Non-pigmented ciliary epithelial cell (primary cell): ENCODE measurements around the gene SLC6A16.
"Not testable (repeated sequence)": the region's sequence is repeated elsewhere in the genome, so short reads cannot be mapped to it uniquely, and the experiment has no call there.

Experiments used
- DNase-seq: peaks from one replicate; pipeline ENCODE4 v3.0.0-alpha.2; 2010; ENCODE audit warnings: low read depth

The SLC6A16 gene

DNA sequence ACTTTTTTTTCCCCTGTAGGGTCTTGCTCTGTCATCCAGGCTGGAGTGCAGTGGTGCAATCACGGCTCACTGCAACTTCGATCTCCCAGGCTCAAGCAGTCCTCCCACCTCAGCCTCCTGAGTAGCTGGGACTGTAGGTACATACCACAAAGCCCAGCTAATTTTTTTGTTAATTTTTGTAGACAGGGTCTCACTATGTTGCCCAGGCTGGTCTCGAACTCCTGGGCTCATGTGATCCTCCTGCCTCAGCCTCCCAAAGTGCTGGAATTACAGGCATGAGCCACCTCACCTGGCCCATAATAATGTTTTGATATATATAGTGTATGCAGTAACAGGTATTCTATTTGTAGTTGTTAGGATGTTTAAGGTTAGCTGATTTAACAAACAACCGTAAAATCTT lies 6.2 kb upstream of the SLC6A16 start:
- DNase-seq = not testable (repeated sequence)

DNA sequence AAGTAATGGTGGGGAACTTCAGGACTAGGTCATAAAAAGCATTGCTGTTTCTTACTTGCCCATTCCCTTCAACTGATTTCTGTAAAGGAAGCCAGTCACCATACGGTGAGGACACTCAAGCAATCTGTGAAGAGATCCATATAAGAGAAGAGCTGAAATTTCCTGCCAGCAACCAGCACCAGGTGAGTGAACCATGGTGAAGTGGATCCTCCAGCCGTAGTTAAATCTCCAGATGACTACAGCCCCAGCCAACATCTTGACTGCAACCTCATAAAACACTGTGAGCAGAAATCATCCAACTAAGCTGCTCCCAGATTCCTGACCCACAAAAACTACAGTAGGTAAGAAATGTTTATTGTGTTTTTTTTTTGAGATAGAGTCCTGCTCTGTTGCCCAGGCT lies 3.8 kb upstream of the SLC6A16 start:
- no peak for DNase-seq

DNA sequence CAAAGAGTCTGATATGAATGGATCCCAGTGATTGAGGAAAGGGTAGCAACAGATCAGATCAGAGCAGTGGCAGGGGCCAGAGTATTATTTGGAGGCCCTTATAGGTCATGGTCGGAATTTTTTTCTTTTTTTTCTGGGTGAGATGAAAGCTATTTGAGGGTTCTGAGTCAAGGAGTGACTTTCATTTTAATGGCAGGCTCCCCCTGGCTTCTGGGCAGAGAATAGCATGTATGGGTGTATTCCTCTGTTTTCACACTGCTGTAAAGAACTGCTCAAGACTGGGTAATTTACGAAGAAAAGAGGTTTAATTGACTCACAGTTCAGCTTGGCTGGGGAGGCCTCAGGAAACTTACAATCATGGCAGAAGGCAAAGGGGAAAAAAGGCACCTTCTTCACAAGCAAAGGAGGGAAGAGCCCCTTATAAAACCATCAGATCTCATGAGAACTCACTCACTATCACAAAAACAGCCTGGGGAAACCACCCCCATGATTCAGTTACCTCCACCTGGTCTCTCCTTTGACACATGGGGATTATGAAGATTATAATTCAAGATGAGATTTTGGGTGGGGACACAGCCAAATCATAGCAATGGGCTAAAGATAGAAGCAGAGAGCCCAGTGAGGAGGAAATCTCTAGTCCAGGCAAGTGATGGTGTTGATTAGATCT lies 3.0 kb upstream of the SLC6A16 start:
- no peak for DNase-seq

DNA sequence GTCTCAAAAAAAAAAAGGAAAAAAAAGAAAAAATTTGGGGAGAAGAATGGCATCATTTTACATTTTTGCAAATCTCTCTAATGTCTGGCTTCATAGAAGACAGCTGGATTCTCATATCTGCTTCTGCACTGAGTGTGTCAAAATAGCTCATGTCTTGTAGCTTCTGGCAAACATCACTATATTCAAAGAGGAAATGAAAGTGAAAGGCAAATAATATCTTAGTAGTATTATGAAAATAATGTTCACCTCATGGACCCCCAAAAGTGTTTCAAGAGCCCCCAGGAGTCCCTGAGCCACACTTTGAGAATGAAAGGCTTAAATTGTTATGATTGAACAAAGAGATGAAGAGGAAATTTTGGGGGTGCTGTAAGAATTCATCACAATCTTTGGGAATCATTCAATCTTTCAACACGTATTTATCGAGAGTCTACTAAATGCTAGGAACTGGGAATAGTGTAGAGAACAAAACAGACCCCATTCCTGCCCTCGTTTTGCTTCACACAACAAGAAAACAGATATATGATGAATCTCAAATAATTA lies 1.2 kb upstream of the SLC6A16 start:
- DNase-seq = no peak

DNA sequence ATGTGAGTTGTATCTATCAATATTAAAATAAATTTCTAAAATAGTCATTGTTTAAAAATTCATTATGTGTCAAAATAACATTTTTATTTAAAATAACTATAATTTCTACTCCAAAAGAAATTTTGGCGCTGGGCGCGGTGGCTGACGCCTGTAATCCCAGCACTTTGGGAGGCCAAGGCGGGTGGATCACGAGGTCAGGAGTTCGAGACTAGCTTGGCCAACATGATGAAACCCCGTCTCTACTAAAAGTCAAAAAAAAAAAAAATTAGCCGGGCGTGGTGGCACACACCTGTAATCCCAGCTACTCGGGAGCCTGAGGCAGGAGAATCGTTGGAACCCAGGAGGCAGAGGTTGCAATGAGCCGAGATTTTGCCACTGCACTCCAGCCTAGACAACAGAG lies 765 bp upstream of the SLC6A16 start:
- not testable (repeated sequence) for DNase-seq

DNA sequence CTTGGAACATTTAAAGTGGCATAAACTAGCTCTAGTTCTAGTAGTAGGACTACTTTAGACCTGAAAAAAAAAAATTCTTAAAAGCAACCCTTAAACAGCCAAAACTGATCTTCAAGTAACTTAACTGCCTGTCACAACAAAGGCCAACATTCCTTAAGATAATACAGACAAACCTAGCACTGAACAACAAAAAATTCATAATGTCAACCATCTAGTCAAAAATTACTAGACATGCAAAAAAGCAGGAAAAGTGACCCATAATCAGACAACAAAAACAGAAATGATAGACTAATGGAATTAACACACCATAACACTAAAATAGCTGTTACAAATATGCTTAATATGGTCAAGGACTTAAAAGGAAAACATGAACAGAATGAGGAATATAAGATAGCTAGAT lies 6.7 kb downstream of the SLC6A16 start:
- DNase-seq = no peak

DNA sequence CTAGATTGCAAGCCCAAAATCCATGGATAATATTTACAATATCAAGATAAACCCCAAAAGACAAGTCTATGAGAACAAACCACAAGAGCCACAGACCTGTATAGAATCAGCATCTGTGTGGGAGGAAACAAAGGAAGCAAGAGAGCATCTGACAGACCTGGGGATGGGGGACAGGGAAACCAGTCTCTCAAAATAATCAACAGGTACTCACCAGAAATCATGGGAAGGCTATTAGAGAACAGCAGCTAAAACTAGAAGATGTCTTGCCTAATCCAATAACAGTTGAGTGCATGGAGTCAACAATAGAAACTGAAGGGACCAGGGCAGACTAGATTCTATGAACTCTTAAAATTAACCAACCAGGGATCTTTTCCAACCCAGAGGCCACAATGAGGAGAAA lies 8.7 kb downstream of the SLC6A16 start:
- no peak for DNase-seq

DNA sequence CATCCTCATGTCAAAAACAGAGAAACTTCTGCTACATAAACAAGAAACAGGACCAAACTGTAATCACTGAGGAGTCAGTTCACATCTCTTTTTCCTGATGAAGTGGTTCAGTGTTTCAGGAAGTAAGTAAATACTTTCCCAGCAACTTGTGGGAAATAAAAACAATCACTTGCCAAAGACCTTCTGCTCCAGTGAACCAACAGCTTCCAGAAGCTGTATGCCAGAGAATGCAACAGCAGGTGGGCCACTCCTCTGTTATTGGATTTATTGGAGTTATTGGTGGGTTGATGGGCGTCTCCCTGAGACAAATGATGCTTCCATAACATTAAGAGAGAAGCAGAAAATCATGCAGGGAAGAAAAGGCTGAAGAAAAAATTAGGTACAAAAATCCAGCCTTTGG lies 9.9 kb downstream of the SLC6A16 start:
- DNase-seq = no peak

DNA sequence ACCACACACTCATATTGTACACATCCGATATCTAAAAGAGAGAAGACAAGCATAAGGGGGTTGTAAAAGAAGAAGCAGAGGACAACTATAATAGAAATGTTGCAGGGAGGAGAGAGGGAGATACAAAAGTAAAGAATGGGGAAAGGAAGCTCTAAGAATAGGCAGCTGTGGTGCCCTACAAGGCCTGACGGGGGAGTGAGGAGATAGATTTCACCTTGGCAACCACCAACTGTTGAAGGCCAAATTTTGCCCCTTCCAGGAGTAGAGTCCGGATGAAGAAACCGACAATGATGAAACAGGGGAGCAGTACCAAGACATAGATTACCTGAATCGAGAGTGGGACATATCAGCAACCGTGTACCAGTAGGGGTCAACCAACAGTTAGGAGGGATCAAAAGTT lies 15.9 kb downstream of the SLC6A16 start:
- no peak for DNase-seq

DNA sequence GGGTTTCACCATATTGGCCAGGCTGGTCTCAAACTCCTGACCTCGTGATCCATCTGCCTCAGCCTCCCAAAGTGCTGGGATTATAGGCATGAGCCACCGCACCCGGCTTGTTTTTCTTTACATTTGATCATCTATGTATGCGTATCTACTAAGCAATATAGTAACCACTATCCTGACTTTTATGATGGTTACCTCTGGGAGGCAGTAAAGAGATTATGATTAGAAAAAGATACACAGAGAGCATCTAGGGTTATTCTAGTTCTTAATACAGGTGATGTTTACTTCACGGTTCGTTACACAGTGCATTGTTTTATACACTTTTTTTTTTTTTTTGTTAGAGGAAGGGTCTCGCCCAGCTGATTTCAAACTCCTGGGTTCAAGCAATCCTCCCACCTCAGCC lies 18.3 kb downstream of the SLC6A16 start:
- not testable (repeated sequence) for DNase-seq

DNA sequence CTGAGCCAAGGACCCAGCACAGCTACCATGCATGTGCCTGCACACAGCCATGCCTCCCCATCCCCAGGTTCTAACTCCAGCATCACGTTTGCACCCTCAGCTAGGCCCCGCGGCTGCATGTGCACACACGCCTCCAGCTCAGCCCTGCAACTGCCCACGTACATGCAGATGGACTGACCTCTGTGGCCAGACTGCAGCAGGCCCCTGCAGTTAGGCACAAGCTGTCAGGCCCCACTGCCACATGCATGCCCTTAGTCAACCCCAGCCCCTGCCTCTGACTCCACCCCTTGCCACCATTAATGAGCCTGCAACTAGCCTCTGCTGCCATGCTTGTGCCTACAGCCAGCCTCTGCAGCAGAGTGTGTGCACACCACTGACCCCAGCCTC lies 23.1 kb downstream of the SLC6A16 start:
- DNase-seq = no peak

DNA sequence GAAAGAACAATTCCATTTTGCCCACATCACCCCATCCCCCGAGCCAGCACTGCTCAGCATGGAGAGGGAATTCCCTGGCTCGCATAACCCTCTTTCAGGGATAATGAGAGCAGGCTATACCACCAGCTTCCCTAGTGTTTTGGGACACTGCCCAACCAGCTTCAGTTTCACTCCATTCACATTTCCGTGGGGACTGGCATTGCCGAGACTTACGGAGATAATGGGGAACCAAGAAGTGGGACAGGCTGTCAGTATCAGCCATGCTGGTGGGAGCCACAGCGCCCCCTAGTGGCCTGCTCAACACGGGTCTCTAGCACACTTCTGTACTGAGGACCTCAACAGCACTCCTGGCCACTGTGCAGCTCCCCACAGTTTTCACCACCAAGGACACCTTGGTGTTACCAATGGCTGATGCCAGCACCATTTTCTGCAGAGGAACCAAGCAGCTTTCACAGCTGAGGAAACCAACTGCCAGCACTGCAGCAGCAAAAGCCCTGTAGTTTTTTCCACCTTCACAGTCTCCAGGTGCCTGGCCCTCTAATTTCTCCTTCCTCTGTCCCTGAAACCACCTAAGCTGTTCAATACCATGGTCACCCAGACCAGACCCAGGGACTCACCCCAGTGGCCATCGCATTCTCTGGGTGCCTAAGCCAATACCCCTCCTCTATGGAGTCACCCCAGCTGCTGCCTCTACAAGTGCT lies 23.7 kb downstream of the SLC6A16 start:
- no peak for DNase-seq

DNA sequence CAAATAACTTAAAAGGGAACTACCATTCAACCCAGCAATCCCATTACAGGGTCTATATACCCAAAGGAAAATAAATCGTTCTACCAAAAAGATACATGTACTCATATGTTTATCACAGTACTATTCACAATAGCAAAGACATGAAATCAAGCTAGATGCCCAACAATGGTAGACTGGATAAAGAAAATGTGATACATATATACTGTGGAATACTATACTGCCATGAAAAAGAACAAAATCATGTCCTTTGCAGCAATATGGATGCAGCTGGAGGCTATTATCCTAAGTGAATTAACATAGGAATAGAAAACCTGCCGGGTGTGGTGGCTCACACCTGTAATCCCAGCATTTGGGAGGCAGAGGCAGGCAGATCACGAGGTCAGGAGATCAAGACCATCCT lies 26.3 kb downstream of the SLC6A16 start:
- DNase-seq = not testable (repeated sequence)

DNA sequence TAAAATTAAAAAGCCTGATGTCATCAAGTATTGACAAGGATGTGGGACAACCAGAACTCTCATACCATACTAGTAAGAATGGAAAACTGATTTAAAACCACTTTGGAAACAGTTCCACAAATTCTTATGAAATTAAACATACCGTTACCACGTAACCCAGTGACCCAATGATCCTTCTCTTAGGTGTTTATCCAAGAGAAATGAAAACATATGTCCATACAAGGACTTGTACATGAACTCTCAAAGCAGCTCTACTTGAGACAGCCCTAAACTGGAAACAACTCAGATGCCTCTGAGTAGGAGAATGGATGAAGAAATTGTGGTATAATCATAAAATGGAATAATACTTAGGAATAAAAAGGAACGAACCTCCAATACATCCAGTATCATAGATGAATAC lies 27.6 kb downstream of the SLC6A16 start:
- no peak for DNase-seq

DNA sequence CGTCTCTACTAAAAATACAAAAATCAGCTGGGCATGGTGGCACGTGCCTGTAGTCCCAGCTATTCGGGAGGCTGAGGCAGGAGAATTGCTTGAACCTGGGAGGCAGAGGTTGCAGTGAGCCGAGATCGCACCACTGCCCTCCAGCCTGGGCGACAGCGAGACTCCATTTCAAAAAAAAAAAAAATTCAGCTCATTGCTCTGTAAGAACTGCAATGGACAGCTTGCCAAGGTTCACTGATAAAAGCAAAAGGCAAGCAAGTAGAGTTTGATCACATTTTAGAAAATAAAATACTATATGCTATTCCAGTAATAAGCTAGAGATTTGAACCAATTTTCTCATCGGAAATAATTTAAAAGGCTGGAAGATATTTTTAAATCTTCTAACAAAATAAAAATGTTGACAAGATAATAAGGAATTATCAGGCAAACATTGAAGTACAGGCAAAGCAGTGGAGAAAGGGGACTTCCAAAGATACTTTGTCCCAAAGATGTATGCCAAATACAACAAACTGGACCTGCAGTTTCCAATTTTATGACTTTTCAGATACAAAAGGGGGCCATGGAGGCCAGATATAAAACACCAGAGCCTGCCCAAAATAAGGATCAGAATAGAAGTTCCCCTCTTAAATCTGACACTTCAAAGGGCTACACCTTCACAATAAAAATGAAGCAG lies 29.6 kb downstream of the SLC6A16 start:
- DNase-seq = no peak

DNA sequence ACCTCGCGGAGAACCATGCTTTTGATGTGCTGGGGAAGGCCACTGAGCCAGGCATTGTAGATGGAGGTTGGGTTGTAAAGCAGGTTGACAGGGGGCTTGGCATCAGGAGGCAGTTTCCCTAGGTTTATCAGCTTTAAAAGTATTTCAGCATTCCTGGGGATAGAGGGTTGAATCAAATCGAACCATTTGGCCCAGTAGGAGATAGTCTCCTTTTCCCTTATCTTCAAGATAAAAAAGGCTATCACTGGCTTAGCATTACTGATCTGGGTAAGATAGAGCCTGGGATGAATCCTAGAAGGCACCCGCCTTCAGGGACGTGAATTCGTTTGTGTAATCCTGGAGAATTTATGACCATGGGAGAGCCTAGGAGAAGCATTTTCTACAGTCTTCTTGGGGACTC lies 30.6 kb downstream of the SLC6A16 start:
- DNase-seq = no peak

DNA sequence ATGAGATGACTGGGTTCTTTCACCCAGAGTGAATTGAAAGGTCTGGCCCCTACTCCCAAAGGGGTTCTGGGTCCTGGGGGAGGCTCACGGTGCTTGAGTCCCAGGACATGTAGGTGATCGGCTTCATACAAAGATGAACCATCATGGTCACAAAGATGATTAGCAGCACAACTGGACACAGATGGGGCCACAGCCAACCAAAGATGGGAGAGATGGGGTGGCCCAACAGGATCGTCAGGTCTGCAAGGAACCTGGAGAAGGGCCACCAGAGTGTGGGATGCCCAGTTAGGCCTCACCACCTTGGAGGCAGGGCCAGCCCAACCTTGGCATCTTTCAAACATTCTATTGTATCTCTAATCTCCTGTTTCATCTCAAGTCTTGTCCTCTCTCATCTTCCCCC lies 34.5 kb downstream of the SLC6A16 start:
- no peak for DNase-seq

DNA sequence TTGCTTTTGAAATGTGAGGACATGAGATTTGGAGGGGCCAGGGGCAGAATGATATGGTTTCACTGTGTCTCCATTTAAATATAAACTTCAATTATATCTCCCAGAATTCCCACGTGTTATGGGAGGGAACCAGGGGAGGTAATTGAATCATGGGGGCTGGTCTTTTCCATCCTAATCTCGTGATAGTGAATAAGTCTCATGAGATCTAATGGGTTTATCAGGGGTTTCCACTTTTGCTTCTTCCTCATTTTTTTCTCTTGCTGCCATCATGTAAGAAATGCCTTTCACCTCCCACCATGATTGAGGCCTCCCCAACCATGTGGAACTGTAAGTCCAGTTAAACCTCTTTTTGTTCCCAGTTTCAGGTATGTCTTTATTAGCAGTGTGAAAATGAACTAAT lies 35.7 kb downstream of the SLC6A16 start:
- not testable (repeated sequence) for DNase-seq

DNA sequence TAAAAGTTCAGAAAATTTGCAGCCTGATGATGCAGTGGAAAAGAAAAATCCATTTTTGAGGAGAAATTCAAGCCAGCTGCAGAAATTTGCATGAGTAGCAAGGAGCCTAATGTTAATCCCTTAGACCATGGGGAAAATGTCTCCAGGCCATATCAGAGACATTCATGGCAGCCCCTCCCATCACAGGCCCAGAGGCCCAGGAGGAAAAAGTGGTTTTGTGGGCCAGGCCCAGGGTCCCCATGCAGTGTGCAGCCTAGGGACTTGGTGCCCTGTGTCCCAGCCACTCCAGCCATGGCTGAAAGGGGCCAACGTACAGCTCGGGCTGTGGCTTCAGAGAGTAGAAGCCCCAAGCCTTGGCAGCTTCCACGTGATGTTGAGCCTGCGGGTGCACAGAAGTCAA lies 36.8 kb downstream of the SLC6A16 start:
- not testable (repeated sequence) for DNase-seq

DNA sequence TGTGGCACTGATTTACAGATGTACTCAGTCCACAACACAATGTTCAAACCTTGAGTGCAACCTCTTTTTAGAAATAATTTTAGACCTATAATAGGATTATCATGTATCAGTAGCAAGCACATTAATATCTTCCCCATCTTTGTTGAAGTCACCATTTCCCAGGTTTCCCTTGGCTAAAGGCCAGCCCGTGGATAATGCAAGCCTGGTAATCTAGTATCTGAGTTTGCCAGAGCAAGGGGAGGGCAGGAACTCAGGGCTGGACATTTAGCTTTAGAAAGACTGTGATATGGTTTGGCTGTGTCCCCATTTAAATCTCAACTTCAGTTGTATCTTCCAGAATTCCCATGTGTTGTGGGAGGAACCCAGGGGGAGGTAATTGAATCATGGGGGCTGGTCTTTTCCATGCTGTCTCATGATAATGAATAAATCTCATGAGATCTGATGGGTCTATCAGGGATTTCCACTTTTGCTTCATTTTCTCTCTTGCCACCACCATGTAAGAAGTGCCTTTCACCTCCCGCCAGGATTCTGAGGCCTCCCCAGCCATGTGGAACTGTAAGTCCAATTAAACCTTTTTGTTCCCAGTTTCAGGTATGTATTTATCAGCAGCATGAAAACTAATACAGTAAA lies 37.7 kb downstream of the SLC6A16 start:
- no peak for DNase-seq

DNA sequence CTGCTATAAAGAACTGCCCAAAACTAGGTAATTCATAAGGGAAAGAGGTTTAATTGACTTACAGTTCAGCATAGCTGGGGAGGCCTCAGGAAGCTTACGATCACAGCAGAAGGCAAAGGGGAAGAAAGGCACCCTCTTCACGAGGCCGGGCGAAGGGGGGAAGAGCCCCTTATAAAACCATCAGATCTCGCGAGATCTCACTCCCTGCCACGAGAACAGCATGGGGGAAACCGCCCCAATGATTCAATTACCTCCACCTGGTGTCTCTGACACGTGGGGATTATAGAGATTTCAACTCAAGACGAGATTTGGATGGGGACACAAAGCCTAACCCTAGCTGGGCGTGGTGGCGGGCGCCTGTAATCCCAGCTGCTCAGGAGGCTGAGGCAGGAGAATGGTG lies 42.8 kb downstream of the SLC6A16 start:
- no peak for DNase-seq

DNA sequence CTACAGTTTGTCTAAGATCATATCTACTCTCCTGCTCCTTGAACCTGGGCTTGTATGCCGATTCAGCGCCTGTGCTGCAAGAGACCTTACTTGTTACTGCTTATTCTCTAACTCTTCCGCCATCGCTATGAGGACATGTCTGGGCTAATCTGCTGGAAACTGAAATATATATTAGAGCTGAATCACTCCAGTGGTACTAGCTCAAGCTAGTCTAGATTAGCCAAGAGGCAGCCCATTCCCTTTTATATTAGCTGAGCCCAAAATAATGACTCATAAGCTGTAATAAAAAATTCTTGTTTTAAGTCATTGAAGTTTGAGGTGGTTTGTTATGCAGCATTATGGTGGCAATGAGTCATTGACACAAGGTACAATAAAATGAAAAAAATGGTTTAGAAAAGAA lies 52.8 kb downstream of the SLC6A16 start:
- DNase-seq = peak; percentile 55
